Smooth muscle cell (in vitro differentiated cells): ENCODE results near the gene FITM2. TPM values are rescaled to one million over a fixed set of nuclear protein-coding genes. Genes with fewer than 3 reads are reported as not detected.
A peak's percentile ranks its signal among the peaks of the same experiment; 100 is the strongest.

Experiments used
- DNase-seq: peaks from one replicate; lab custom pipeline; 2025; ENCODE audit not compliant: unreplicated experiment; lab: John Stamatoyannopoulos, UW
- H2AFZ ChIP-seq: fragments of 200-600 bp; sonication (generic); 2 replicates; pipeline ENCODE4 v1.6.0; 2016; ENCODE audit warnings: antibody characterized with exemption, low read depth, mild to moderate bottlenecking
- H3F3A ChIP-seq: fragments of 200-600 bp; sonication (generic); 2 replicates; pipeline ENCODE4 v1.6.0; 2017; ENCODE audit warnings: antibody characterized with exemption, low read depth
- H3K27ac ChIP-seq: fragments of 200-600 bp; sonication (generic); 2 replicates; pipeline ENCODE4 v1.5.1; 2016; ENCODE audit warnings: low read depth, mild to moderate bottlenecking
- H3K27me3 ChIP-seq: fragments of 200-600 bp; sonication (generic); 2 replicates; pipeline ENCODE4 v1.6.1; 2016; ENCODE audit warnings: low read depth, mild to moderate bottlenecking
- H3K36me3 ChIP-seq: fragments of 200-600 bp; sonication (generic); 2 replicates; pipeline ENCODE4 v1.5.1; 2016; ENCODE audit warnings: low read depth
- H3K4me1 ChIP-seq: fragments of 200-600 bp; sonication (generic); 2 replicates; pipeline ENCODE4 v1.5.1; 2016; ENCODE audit warnings: low read depth
- H3K4me2 ChIP-seq: fragments of 200-600 bp; sonication (generic); 2 replicates; pipeline ENCODE4 v1.6.0; 2016; ENCODE audit warnings: mild to moderate bottlenecking
- H3K4me3 ChIP-seq: fragments of 200-600 bp; sonication (generic); 2 replicates; pipeline ENCODE4 v1.5.1; 2016; ENCODE audit warnings: mild to moderate bottlenecking
- H3K79me2 ChIP-seq: fragments of 200-600 bp; sonication (generic); 2 replicates; pipeline ENCODE4 v1.6.0; 2016; ENCODE audit warnings: low read depth, mild to moderate bottlenecking
- H3K9ac ChIP-seq: fragments of 200-600 bp; sonication (generic); 2 replicates; pipeline ENCODE4 v1.6.0; 2016; ENCODE audit warnings: low read depth
- H3K9me3 ChIP-seq: fragments of 200-600 bp; sonication (generic); replicated peaks from 2 replicates; pipeline ENCODE4 v1.5.1; 2016; ENCODE audit warnings: low read depth
- H4K20me1 ChIP-seq: fragments of 200-600 bp; sonication (generic); 2 replicates; pipeline ENCODE4 v1.6.0; 2016; ENCODE audit warnings: low read depth
- WGBS: methylation state at CpG from one replicate; pipeline ENCODE4 v1.1.7; 2016; ENCODE audit warnings: low lambda C conversion rate; 5-methylcytosine and 5-hydroxymethylcytosine counted together
- polyA plus RNA-seq: library from polyadenylated mRNA; unstranded; fragments of >200 nt; fragmentation: Nextera tagmentation; extraction: Ambion mirVana; gene quantifications from 2 replicates; pipeline ENCODE4 v1.2.1, GENCODE V29; 2016
- total RNA-seq: library from RNA; depleted of rRNA; stranded (reverse); fragments of >200 nt; gene quantifications from 2 replicates; pipeline ENCODE4 v1.2.3, GENCODE V29; 2014
- TF ChIP-seq, protein P1 (sequence below): fragments of 200-600 bp; sonication (generic); IDR thresholded peaks from 2 replicates; pipeline ENCODE4 v1.5.1; 2017; ENCODE audit warnings: borderline replicate concordance, mild to moderate bottlenecking, antibody characterized with exemption; ENCODE audit not compliant: insufficient read depth, poor library complexity, severe bottlenecking

FITM2 gene
- total and polyA plus RNA-seq, 2 experiments from 2014 or later, result 2.7 TPM

- H3K36me3 ChIP-seq, result no peaks in the 10 kb centered on the region
- H3K4me2 ChIP-seq, result no peak overlapping the region
- no peak overlapping the region for H3K27ac ChIP-seq
- DNase-seq, result no peak
- no peaks in the 10 kb centered on the region for H4K20me1 ChIP-seq
- H3K79me2 ChIP-seq, result no peaks in the 10 kb centered on the region
- H3K27me3 ChIP-seq, result no peaks in the 10 kb centered on the region
- H3K9ac ChIP-seq, result no peak overlapping the region
- no peak overlapping the region for H2AFZ ChIP-seq
- no peaks in the 10 kb centered on the region for H3K4me1 ChIP-seq
- 58% methylated on average over 4 of the region's 4 CpGs for WGBS
- peak overlapping the region; percentile 42 for H3K4me3 ChIP-seq
- H3F3A ChIP-seq, result no peaks in the 10 kb centered on the region
- H3K9me3 ChIP-seq, result no peaks in the 10 kb centered on the region
- TF ChIP-seq, protein P1, sequence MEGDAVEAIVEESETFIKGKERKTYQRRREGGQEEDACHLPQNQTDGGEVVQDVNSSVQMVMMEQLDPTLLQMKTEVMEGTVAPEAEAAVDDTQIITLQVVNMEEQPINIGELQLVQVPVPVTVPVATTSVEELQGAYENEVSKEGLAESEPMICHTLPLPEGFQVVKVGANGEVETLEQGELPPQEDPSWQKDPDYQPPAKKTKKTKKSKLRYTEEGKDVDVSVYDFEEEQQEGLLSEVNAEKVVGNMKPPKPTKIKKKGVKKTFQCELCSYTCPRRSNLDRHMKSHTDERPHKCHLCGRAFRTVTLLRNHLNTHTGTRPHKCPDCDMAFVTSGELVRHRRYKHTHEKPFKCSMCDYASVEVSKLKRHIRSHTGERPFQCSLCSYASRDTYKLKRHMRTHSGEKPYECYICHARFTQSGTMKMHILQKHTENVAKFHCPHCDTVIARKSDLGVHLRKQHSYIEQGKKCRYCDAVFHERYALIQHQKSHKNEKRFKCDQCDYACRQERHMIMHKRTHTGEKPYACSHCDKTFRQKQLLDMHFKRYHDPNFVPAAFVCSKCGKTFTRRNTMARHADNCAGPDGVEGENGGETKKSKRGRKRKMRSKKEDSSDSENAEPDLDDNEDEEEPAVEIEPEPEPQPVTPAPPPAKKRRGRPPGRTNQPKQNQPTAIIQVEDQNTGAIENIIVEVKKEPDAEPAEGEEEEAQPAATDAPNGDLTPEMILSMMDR, result no peak
These were observed 46.6 kb upstream of the FITM2 start for GRCh38 chr20:44357555-44358125.

DNA sequence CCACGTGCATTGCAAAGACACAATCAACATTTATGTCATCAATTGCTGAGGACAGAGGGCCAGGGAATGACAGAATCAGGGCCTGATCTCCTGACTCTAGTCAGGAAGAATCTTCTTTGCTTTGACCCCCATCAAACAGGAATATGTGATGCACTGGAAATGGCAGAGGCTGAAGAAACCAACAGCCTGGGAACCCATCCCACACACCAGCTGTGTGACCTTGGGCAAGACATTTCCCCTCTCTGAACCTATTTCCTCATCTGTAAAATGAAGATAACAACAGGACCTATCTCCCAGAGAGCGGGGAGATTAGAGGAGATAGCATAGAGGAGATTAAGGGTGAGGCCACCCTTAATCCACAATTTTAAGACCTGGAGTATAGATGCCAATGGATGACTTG, 46.0 kb upstream of the FITM2 start:
- H3K4me2 ChIP-seq, result no peak overlapping the region

GRCh38 chr20:44356353-44356723, 45.3 kb upstream of the FITM2 start:
- no peaks in the 10 kb centered on the region for H3K4me1 ChIP-seq
- no peaks in the 10 kb centered on the region for H3K27me3 ChIP-seq
- peak overlapping the region; percentile 42 for H3K4me3 ChIP-seq
- H3K36me3 ChIP-seq, result no peaks in the 10 kb centered on the region
- H3K9me3 ChIP-seq, result no peaks in the 10 kb centered on the region
- no peak overlapping the region for H3K4me2 ChIP-seq
- no peaks in the 10 kb centered on the region for H4K20me1 ChIP-seq
- WGBS, result 91% methylated on average over 14 of the region's 14 CpGs
- no peak overlapping the region for H3K9ac ChIP-seq
- TF ChIP-seq, protein P1, result no peak
- H3K27ac ChIP-seq, result no peak overlapping the region
- no peaks in the 10 kb centered on the region for H3F3A ChIP-seq
- H3K79me2 ChIP-seq, result no peaks in the 10 kb centered on the region
- DNase-seq, result no peak
- H2AFZ ChIP-seq, result no peak overlapping the region

More for the DNA sequence above, 46.0 kb upstream of the FITM2 start:
- Histone ChIP-seq H3K27ac (no peak overlapping the region), H3F3A (no peaks in the 10 kb centered on the region), H3K4me1 (no peaks in the 10 kb centered on the region), H3K9me3 (no peaks in the 10 kb centered on the region), H3K27me3 (no peaks in the 10 kb centered on the region), H2AFZ (no peak overlapping the region), H3K4me3 (peak overlapping the region; percentile 42), H3K79me2 (no peaks in the 10 kb centered on the region), H3K9ac (no peak overlapping the region), H3K36me3 (no peaks in the 10 kb centered on the region), H4K20me1 (no peaks in the 10 kb centered on the region)
- WGBS, result 54% methylated on average over 2 of the region's 2 CpGs
- DNase-seq, result no peak
- TF ChIP-seq, protein P1, result no peak
